Endometrial microvascular endothelial cells (primary cell): ENCODE measurements around the gene POR. TPM values are rescaled to one million over a fixed set of nuclear protein-coding genes. Genes with fewer than 3 reads are reported as not detected.

ENCODE experiments used
- in situ Hi-C: cut with HindIII; loops from 2 replicates; pipeline ENCODE4 v1.10.0; 2017; ENCODE audit warnings: low sequenced_read_pairs, low pct_unique_long_range_greater_than_20kb; ENCODE audit errors: inconsistent ontology term
- total RNA-seq: library from RNA; depleted of rRNA; stranded (reverse); fragments of >200 nt; gene quantifications from one replicate; pipeline ENCODE4 v1.2.3, GENCODE V29; 2015; ENCODE audit errors: inconsistent ontology term

POR gene
- total RNA-seq, 1 donor from 2014 or later = 50.1 TPM

DNA sequence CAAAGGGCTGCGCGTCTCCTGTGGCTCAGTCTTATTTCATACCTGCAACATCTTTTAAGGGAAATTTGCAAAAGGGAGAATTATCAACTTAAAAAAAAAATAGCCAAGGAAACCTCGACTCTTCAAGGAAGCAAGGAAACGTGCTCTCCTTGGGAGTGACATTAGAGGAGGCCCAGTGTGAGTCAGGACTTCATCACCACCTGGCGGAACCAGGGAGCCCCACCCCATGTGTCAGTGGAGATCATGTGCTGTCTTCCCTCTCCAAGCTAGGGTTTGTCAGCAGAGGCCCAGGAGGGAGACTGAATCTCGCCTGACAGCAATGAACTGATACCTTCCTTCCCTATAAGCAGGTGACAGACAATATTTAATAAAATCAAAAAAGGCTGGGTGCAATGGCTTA is 28.9 kb downstream of the POR start:
- in situ Hi-C loops = no loop called here

- in situ Hi-C loops = no loop called here
Observed at GRCh38 chr7:75944507-75944906, 29.6 kb downstream of the POR start.

DNA sequence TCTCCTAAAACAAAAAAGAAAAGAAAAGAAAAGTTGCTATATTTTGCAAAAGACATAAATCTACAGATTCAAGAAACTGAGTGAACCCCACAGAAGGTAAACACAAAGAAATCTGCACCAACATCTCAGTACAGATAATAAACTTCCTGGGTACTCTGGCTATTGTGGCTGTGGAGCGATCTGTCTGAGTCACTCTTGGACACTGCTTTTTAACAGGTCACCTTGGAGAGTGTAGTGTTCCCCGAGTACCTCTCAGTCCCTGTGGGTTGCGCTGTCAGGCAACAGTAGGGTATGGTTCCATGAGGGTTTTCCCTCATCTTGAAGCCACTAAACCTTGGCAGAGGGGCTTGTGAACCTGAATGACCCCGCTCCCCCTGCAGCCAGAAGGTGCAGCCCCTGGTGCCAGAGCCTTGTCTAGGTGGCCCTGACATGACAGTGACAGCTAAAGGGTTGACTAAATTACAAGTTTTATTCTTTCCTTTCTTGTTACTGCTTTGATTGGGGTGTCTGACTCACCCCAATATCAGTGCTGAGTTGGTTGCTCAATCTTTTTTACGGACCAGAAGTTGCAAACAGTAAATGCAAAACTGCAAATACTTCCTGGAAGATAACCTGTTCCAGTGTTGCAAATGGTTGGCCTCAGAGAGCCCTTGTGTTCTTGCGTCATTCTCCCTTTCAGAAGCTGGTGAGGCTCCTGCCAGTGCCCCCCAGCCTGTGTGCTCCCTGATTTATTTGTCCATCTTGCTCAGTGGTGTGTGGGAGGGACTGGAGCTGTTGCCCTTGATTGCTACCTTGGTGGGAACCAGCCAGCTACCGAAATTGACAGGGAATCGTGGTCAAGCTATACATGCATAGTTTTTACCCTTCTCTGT is 30.6 kb downstream of the POR start:
- in situ Hi-C loops = no loop called here

DNA sequence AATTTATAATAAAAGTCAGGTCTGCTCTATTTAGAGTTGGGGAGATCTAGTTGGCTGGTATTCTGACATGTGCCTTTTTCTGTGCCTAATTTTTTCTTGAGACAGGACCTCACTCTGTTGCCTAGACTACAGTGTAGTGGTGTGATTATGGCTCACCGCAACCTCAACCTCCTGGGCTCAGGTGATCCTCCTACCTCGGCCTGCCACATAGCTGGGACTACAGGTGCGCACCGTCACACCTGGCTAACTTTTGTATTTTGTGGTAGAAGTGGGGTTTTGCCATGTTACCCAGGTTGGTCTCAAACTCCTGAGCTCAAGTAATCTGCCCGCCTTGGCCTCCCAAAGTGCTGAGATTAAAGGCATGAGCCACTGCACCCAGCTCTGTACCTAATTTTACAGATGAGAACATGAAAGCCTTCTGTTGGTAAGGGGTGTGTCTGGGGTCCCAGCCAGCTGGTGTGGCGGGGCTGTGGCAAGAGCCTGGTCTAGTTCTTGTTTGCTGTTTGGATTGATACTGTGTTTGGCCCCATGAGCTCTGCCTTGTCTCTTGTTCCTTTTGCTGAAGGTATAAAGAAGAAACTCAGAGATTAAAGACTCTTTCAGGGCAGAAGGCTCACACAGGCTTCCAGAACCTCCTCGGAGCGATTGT is 31.4 kb downstream of the POR start:
- in situ Hi-C loops = no loop called here

DNA sequence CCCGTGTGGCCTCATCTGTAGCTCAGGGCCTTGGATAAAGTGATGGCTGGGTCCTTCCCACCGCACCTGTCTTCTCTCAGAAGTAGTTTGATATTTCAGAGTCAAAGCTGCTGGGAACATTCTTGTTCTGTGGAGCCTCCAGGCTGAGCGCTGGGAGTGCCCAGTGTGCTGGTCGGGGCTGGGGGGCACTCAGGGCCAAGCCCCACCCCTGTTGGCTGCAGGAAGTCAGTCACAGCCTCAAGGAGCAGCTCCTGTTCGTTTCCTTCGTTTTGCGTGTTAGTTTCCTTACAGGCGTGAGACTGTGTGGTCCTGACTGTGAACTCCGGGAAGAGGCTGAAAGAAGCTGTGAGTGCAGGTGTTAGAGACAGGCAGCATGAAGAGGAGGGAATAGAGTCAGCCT is 33.2 kb downstream of the POR start:
- in situ Hi-C loops = no loop called here

- in situ Hi-C loops = no loop called here
Observed at GRCh38 chr7:75950111-75950681, 35.2 kb downstream of the POR start.

DNA sequence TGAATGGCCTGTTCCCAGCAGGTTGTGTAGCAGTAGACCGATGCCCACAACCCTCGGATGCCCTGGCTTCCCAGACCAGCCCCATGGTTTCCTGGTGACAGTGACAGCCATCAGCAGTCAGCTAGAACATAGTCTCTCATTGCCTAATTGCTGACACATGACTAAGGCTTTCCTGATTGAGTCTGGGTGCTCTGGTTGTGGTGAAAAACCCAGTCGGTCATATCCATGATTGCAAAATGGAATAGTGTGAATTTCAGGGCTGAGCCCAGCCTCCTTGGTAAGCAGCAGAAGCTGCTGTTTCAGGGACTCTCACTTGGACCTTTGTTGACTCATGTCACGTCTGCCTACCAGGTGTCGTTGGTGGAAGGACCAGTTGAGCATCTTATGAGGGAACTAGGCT is 36.6 kb downstream of the POR start:
- in situ Hi-C loops = no loop called here

DNA sequence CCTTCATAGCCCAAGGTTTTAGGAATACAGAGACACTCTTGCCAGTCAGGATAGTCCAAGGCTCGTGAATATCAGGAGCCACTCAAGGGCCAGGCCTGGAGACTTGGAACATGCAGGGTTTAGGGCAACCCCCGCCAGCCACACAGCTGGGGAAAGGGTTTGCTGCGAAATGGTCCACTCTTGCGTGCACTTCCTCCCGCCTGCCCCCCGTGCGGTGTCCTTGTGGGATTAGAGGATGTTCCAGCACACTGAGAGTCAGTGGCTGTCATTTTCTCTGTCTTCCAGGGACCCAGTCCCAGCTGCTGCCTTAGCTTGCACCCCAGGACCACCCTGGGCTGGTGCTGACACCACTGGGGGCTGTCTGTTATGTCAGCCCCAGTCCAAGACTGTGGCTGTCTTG is 38.5 kb downstream of the POR start:
- in situ Hi-C loops = no loop called here

DNA sequence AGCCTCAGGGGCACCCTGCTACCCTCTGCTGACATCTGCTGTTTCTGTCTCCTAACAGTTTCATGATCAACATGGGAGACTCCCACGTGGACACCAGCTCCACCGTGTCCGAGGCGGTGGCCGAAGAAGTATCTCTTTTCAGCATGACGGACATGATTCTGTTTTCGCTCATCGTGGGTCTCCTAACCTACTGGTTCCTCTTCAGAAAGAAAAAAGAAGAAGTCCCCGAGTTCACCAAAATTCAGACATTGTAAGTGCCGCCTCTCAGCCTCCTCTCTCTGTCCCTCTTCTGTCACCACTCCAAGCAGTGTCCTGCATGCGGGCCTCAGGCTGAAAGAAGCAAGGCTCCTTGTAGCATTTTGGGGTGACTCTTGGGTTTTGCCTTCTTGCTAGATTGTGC is 39.0 kb downstream of the POR start:
- in situ Hi-C loops = no loop called here

GRCh38 chr7:75955331-75955955 is 40.5 kb downstream of the POR start:
- in situ Hi-C loops = no loop called here

GRCh38 chr7:75957021-75957736 is 42.2 kb downstream of the POR start:
- in situ Hi-C loops = no loop called here

DNA sequence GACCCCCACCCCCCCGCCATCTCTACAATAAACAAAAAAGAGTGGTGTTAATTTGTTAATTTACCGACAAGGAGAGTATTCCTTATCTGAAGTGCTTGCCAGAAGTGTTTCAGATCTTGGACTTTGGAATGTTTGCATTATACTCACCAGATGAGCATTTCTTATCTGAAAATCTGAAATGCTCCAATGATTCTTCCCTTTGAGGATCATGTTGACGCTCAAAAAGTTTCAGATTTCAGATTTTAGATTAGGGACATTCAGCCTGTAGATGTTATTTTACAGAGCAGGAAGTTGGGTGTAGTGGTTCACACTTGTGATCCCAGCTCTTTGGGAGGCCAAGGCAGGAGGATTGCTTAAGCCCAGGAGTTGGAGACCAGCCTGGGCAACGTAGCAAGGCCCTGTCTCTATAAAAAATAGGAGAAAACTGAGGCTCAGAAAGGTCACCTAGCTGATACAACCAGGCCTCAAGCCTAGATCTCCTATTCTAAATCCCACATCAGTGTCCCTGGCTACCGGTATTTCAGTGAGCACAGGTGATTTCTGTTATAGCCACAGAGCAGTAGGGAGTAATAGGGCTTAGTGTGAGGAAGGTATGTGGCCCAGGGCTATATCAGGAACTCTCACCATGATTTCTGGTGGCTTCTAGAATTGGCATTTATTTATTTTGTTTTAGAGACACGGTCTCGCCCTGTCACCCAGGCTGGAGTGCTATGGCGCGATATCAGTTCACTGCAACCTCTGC is 44.0 kb downstream of the POR start:
- in situ Hi-C loops = no loop called here

GRCh38 chr7:75960372-75960771 is 45.4 kb downstream of the POR start:
- in situ Hi-C loops = no loop called here

GRCh38 chr7:75961218-75961617 is 46.3 kb downstream of the POR start:
- in situ Hi-C loops = no loop called here

DNA sequence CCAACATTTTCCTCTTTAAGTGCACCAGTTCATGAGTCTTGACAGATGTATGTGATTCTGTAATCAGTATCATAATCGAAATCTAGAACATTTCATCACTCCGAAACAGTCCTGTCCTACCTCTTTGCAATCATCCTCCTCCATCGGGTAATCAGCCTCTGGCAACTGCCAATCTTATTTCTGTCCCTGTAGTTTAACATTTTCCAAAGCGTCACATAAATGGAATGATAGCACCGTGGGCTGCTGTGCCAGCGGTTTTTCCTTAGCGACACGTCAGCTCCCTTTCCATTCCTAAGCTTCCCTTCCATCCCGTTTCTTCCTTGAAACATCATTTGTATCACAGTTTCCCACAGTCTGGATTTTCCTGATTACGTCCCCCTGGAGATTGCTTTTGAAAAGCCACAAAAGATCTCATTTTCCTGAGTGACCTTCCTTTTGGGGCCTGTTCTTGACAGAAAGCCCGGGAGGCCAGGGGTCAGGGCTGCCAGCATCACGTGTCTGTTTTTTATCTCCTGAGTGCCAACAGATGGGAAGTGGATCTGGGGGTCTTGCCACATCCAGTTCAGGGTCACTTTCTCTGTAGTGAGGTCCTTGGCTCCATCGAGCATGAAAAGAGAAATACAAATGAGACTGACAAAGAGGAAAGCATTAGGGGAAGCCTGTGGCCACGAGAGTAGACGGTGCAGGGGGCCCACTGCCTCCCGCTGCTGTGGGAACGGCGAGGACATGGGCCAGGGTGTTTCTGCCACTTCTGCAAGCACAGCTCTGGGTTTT is 47.8 kb downstream of the POR start:
- in situ Hi-C loops = no loop called here

DNA sequence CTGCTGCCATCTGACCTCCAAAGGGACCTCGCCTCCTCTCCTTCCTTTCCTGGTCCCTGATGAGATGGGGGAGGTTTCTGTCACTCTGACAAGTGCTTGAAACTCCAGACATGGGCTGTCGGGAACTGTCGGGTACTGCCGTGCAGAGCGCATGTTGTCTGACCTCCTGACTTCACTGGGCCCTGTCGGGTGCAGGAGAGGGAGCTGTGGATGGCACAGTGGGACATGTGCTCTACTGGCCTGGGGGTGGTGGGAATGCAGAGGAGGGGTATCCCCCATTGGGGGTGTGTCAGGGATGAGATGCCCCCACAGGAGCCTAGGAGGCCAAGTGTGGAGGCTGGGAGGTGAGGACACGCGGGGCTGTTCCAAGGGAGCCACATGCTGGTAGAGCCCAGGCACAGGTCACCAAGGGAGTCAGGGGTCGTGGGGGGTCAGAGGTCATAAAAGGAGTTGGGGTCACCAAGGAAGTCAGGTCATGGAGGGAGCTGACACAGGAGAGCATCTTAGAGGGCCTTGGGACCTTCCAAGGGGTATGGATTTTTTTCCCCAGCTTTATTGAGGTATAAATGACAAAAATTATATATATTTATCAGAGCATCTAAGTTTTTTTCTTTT is 48.5 kb downstream of the POR start:
- in situ Hi-C loops = no loop called here

GRCh38 chr7:75965617-75966016 is 50.7 kb downstream of the POR start:
- in situ Hi-C loops = no loop called here
